GM08714 (cell line): ENCODE data around the gene NECAB2.
"Not testable (repeated sequence)": the region's sequence is repeated elsewhere in the genome, so short reads cannot be mapped to it uniquely, and the experiment has no call there.

Experiments
- H3K4me3 ChIP-seq: fragments of 200-500 bp; sonication (Bioruptor generic); 2 replicates; pipeline ENCODE4 v1.5.1; 2014; ENCODE audit warnings: mild to moderate bottlenecking, low read length, inconsistent platforms
- ZNF274 ChIP-seq: IDR thresholded peaks from 2 replicates; pipeline ENCODE4 v1.6.1; 2012; ENCODE audit warnings: mild to moderate bottlenecking, low read depth, low read length

Gene NECAB2

GRCh38 chr16:83932955-83933673 is 34.9 kb upstream of the NECAB2 start:
- TF ChIP-seq ZNF274 = no peak

GRCh38 chr16:83933885-83934683 is 34.0 kb upstream of the NECAB2 start:
- TF ChIP-seq ZNF274 = no peak
- H3K4me3 ChIP-seq = no peak overlapping the region

More at GRCh38 chr16:83932955-83933673, 34.9 kb upstream of the NECAB2 start:
- H3K4me3 ChIP-seq = no peak overlapping the region

- no peak overlapping the region for H3K4me3 ChIP-seq
- no peak for TF ChIP-seq ZNF274
Measured at GRCh38 chr16:83934684-83934977, 33.4 kb upstream of the NECAB2 start.

GRCh38 chr16:83935005-83935857 is 32.8 kb upstream of the NECAB2 start:
- no peak for TF ChIP-seq ZNF274
- H3K4me3 ChIP-seq = no peak overlapping the region

GRCh38 chr16:83935858-83936255 is 32.2 kb upstream of the NECAB2 start:
- TF ChIP-seq ZNF274 = no peak

GRCh38 chr16:83936581-83937165 is 31.4 kb upstream of the NECAB2 start:
- H3K4me3 ChIP-seq = no peak overlapping the region
- no peak for TF ChIP-seq ZNF274

More at GRCh38 chr16:83935858-83936255, 32.2 kb upstream of the NECAB2 start:
- H3K4me3 ChIP-seq = no peak overlapping the region

GRCh38 chr16:83937267-83937666 is 30.8 kb upstream of the NECAB2 start:
- no peak for TF ChIP-seq ZNF274

GRCh38 chr16:83937922-83938885 is 29.8 kb upstream of the NECAB2 start:
- H3K4me3 ChIP-seq = no peak overlapping the region
- TF ChIP-seq ZNF274 = no peak

More at GRCh38 chr16:83937267-83937666, 30.8 kb upstream of the NECAB2 start:
- no peak overlapping the region for H3K4me3 ChIP-seq

GRCh38 chr16:83939266-83939855 is 28.7 kb upstream of the NECAB2 start:
- H3K4me3 ChIP-seq = no peak overlapping the region
- no peak for TF ChIP-seq ZNF274

GRCh38 chr16:83940119-83940518 is 27.9 kb upstream of the NECAB2 start:
- TF ChIP-seq ZNF274 = no peak
- no peak overlapping the region for H3K4me3 ChIP-seq

GRCh38 chr16:83940630-83941378 is 27.2 kb upstream of the NECAB2 start:
- TF ChIP-seq ZNF274 = no peak
- no peak overlapping the region for H3K4me3 ChIP-seq

GRCh38 chr16:83941546-83941945 is 26.5 kb upstream of the NECAB2 start:
- H3K4me3 ChIP-seq = not testable (repeated sequence)
